Smooth muscle cell of the umbilical artery (primary cell): ENCODE data around the gene DOK3. TPM values are rescaled to one million over a fixed set of nuclear protein-coding genes. Genes with fewer than 3 reads are reported as not detected.

Source experiments
- total RNA-seq: library from RNA; depleted of rRNA; stranded (reverse); fragments of >200 nt; gene quantifications from 2 replicates; pipeline ENCODE4 v1.2.3, GENCODE V29; 2014

Gene DOK3
- 3.3 and 8.4 TPM in 2 replicates for total RNA-seq

DNA sequence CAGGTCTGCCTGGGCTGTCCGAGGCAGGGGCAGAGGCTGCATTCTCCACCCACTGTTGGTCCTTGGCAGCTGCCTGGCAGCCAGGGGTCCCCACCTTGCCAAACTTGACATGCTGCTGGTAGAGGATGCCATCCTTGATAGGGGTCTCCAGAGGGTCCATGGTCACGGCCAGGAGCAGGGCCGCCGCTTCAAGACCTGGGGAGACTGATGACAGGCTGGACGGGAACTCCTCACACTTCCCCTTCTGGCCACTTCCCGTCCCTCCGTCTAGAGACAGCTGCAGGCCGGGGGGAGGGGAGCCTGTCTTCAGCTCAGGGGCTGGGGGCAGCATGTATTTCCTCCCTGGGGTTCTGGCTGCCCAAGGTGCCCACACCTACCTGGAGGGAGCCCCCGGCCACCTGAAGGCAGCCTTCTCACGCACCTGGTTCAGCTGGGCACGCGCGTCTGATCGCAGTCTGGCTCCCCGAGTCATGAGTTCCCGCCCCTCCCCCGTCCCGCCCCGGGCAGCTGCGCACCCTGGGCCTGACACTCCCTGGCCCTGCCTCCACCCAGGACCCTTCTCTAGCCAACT is at the start of gene DOK3:
Gene DOK3, minus strand, starts transcription at position 446 of the 571 bp plus-strand sequence. Its CDS starts 286 bp downstream, at position 160.

GRCh38 chr5:177554474-177555111 is 45.0 kb upstream of the DOK3 start, which contains the start of gene FAM193B:
Gene FAM193B, minus strand, starts transcription at chr5:177554563. Its CDS starts 105 bp downstream, at chr5:177554458.

GRCh38 chr5:177516601-177517568 is 7.3 kb upstream of the DOK3 start, which contains the start of gene DDX41:
Gene DDX41, minus strand, starts transcription at chr5:177516961. Its CDS starts 16 bp downstream, at chr5:177516945.

GRCh38 chr5:177497292-177498012 is 12.2 kb downstream of the DOK3 start, which contains the start of gene PDLIM7:
Gene PDLIM7, minus strand, starts transcription at chr5:177497604. Its CDS starts 1,092 bp downstream, at chr5:177496512.

DNA sequence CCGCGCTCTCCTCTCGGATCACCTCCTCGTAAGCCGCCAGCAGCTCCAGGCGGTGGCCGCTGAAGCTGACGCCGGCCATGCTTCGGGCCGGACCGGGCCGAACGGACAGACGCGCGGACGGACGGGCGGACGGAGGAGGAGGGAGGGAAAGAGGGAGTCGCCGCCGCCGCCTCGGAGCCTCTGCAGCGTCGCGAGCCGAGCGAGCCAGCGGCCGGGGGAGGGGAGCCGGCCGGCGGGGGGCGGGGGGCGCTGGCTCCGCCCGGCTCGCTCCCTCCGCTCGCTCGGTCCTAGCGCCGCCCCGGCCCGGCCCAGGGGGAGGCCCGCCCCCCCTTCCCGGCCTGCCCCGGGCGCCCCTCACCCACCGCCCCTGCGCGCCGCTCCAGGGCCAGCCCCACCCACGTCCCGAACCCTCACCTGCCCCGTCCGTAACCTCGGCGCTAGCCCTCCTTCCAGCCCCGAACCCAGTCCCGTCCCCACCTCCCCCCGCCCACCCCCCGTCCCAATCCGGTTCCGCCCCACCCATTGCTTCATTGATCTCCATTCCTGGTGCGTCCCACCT is 36.1 kb downstream of the DOK3 start, which contains the start of gene DBN1:
Gene DBN1, minus strand, starts transcription at position 192 of the 559 bp plus-strand sequence. Its CDS starts 113 bp downstream, at position 79.

Other genes starting within 250 kb of the DOK3 start
- 17.9 and 25.5 TPM in 2 replicates for gene RAB24, start 206.1 kb downstream of the DOK3 start, total RNA-seq
- 79.6 and 79.9 TPM in 2 replicates for gene PRELID1, start 206.0 kb downstream of the DOK3 start, total RNA-seq
- gene MXD3, start 197.9 kb downstream of the DOK3 start, total RNA-seq, result 1.2 and 4.1 TPM in 2 replicates
- 494 and 696 TPM in 2 replicates for gene LMAN2, start 158.2 kb downstream of the DOK3 start, total RNA-seq
- gene RGS14, start 151.9 kb downstream of the DOK3 start, total RNA-seq, result 3.9 and 4.2 TPM in 2 replicates
- gene SLC34A1, start 125.4 kb downstream of the DOK3 start, total RNA-seq, result not detected in 2 replicates
- not detected in 2 replicates for gene PFN3, start 109.2 kb downstream of the DOK3 start, total RNA-seq
- gene F12, start 100.3 kb downstream of the DOK3 start, total RNA-seq, result 0.51 and 0.89 TPM in 2 replicates
- gene GRK6, start 83.2 kb downstream of the DOK3 start, total RNA-seq, result 14.6 and 26.1 TPM in 2 replicates
- 6.2 and 9.5 TPM in 2 replicates for gene PRR7, start 63.0 kb downstream of the DOK3 start, total RNA-seq
- 108 and 180 TPM in 2 replicates for gene DBN1, start 36.2 kb downstream of the DOK3 start, total RNA-seq
- gene PDLIM7, start 12.2 kb downstream of the DOK3 start, total RNA-seq, result 167 and 241 TPM in 2 replicates
- gene DDX41, start 7.1 kb upstream of the DOK3 start, total RNA-seq, result 88.5 and 128 TPM in 2 replicates
- 17.2 and 24.9 TPM in 2 replicates for gene FAM193B, start 44.7 kb upstream of the DOK3 start, total RNA-seq
- gene TMED9, start 82.4 kb upstream of the DOK3 start, total RNA-seq, result 354 and 386 TPM in 2 replicates
- gene B4GALT7, start 90.3 kb upstream of the DOK3 start, total RNA-seq, result 72.1 and 94.4 TPM in 2 replicates